Ovary (tissue), 3 donors: ENCODE results near the gene PARM1.

ENCODE experiments used
- CTCF ChIP-seq, 3 donors: fragments of 450-650 bp in 2 of 3; fragments of 200-600 bp in 1 of 3; IDR thresholded peaks; one replicate each; pipeline versions ENCODE4 v1.5.1 to v1.8.0; 2016 to 2022; ENCODE audit warnings: antibody characterized with exemption in 3 of 3, mild to moderate bottlenecking in 1 of 3
- EP300 ChIP-seq: sonication (generic); formaldehyde crosslinking; IDR thresholded peaks from one replicate; pipeline ENCODE4 v1.6.1; 2017; ENCODE audit warnings: antibody characterized with exemption
- POLR2A ChIP-seq: fragments of 450-650 bp; IDR thresholded peaks from one replicate; pipeline ENCODE4 v1.6.1; 2017; ENCODE audit warnings: antibody characterized with exemption, mild to moderate bottlenecking, moderate library complexity
- donor health status: DM: no; HTN: no; CAD: no.

GRCh38 chr4:75002381-75002780 is 69.5 kb downstream of the PARM1 start:
- no peak for TF ChIP-seq POLR2A
- TF ChIP-seq CTCF (IDR thresholded peaks at IDR 0.05) = no peak
- TF ChIP-seq EP300 = no peak
